HG02759 (cell line): ENCODE measurements around the gene RELT.
A peak's percentile ranks its signal among the peaks of the same experiment; 100 is the strongest.

Experiments
- ATAC-seq: cut with Tn5 transposase; IDR thresholded peaks from one replicate; pipeline ENCODE4 v1.9.1; 2021; ENCODE audit warnings: mild to moderate bottlenecking, moderate library complexity; ENCODE audit not compliant: unreplicated experiment

The RELT gene

GRCh38 chr11:73376160-73376802 is at the start of gene RELT:
Gene RELT (plus strand): TSS chr11:73376399. CDS start chr11:73389137, 12,738 bp downstream.
- peak; percentile 77 for ATAC-seq

GRCh38 chr11:73326929-73327811 is 49.0 kb upstream of the RELT start:
- no peak for ATAC-seq

- ATAC-seq = no peak
Observed at GRCh38 chr11:73327812-73328364, 48.3 kb upstream of the RELT start.

GRCh38 chr11:73330569-73331093 is 45.6 kb upstream of the RELT start:
- no peak for ATAC-seq

- ATAC-seq = no peak
Observed at GRCh38 chr11:73331138-73331916, 44.9 kb upstream of the RELT start.

- no peak for ATAC-seq
Observed at GRCh38 chr11:73333173-73333572, 43.0 kb upstream of the RELT start.

- no peak for ATAC-seq
Observed at GRCh38 chr11:73333640-73334383, 42.4 kb upstream of the RELT start.

GRCh38 chr11:73334384-73335203 is 41.6 kb upstream of the RELT start:
- no peak for ATAC-seq

- peak; percentile 45 for ATAC-seq
Observed at GRCh38 chr11:73335204-73335923, 40.8 kb upstream of the RELT start.

- ATAC-seq = no peak
Observed at GRCh38 chr11:73337846-73338245, 38.4 kb upstream of the RELT start.

GRCh38 chr11:73338279-73338678 is 37.9 kb upstream of the RELT start:
- no peak for ATAC-seq

GRCh38 chr11:73340164-73340563 is 36.0 kb upstream of the RELT start:
- no peak for ATAC-seq

GRCh38 chr11:73342633-73343032 is 33.6 kb upstream of the RELT start:
- ATAC-seq = no peak

- no peak for ATAC-seq
Observed at GRCh38 chr11:73343076-73343873, 32.9 kb upstream of the RELT start.

GRCh38 chr11:73344191-73344607 is 32.0 kb upstream of the RELT start:
- no peak for ATAC-seq

- no peak for ATAC-seq
Observed at GRCh38 chr11:73345481-73346160, 30.6 kb upstream of the RELT start.

- ATAC-seq = no peak
Observed at GRCh38 chr11:73346186-73346935, 29.8 kb upstream of the RELT start.
